HUES48 (cell line): ENCODE data around the gene EVX1.

Experiments
- H3K27ac ChIP-seq: one replicate; pipeline ENCODE4 v1.7.0; 2013; ENCODE audit warnings: low read depth, low read length, inconsistent platforms
- H3K27me3 ChIP-seq: 2 replicates; pipeline ENCODE4 v1.6.1; 2013; ENCODE audit warnings: mild to moderate bottlenecking, low read length; ENCODE audit not compliant: control insufficient read depth, insufficient read depth
- H3K36me3 ChIP-seq: 2 replicates; pipeline ENCODE4 v1.6.1; 2013; ENCODE audit warnings: low read length; ENCODE audit not compliant: control insufficient read depth, insufficient read depth
- H3K4me1 ChIP-seq: 2 replicates; pipeline ENCODE4 v1.6.1; 2013; ENCODE audit warnings: mild to moderate bottlenecking, low read length; ENCODE audit not compliant: control insufficient read depth, insufficient read depth
- H3K4me3 ChIP-seq: 2 replicates; pipeline ENCODE4 v1.5.1; 2013; ENCODE audit warnings: mild to moderate bottlenecking, low read depth, low read length
- H3K9ac ChIP-seq: 2 replicates; pipeline ENCODE4 v1.6.1; 2013; ENCODE audit warnings: mild to moderate bottlenecking, low read depth, low read length, moderate library complexity
- H3K9me3 ChIP-seq: 2 replicates; pipeline ENCODE4 v1.6.1; 2013; ENCODE audit warnings: low read length; ENCODE audit not compliant: control insufficient read depth, insufficient read depth

EVX1 gene

DNA sequence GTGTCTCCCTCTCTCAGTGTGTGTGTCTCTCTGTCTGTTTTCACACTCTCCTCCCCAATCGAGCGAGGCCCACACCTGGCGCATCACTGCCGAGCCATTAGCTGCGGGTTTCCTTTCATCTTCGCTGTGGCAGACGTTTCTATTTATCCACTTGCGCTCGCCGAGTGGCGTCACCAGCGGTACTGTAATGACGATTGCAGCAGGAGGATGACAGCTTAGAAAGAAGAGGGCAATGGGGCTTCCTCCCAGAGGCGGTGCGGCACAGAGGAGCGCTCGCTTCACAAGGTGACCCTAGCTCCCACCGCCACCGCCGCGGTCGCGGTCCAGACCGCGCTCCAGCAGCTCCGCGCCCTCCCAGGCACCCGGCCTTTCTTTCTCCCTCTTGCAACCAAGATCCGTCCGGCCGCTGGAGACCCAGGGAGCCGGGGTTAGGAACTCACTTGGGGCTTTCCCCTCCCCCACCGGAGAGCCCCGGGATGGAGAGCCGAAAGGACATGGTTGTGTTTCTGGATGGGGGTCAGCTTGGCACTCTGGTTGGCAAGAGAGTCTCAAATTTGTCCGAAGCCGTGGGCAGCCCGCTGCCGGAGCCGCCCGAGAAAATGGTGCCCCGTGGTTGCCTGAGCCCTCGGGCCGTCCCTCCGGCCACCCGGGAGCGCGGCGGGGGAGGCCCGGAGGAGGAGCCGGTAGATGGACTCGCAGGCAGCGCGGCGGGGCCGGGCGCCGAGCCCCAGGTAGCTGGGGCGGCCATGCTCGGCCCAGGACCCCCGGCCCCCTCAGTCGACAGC lies at the start of gene EVX1:
EVX1 (plus strand) TSS at position 248 of the 785 bp plus-strand sequence; CDS start at position 477, 229 bp downstream.
- no peaks in the 10 kb centered on the region for H3K36me3 ChIP-seq
- no peak within 1 kb of the TSS for H3K9ac ChIP-seq
- no peak within 1 kb of the TSS for H3K27ac ChIP-seq
- H3K4me1 ChIP-seq = peaks cover 44% of the 10 kb centered on the region
- peaks cover 100% of the 10 kb centered on the region for H3K27me3 ChIP-seq
- H3K4me3 ChIP-seq = no peak within 1 kb of the TSS; the same call in 1 of the 2 replicates
- no peaks in the 10 kb centered on the region for H3K9me3 ChIP-seq

DNA sequence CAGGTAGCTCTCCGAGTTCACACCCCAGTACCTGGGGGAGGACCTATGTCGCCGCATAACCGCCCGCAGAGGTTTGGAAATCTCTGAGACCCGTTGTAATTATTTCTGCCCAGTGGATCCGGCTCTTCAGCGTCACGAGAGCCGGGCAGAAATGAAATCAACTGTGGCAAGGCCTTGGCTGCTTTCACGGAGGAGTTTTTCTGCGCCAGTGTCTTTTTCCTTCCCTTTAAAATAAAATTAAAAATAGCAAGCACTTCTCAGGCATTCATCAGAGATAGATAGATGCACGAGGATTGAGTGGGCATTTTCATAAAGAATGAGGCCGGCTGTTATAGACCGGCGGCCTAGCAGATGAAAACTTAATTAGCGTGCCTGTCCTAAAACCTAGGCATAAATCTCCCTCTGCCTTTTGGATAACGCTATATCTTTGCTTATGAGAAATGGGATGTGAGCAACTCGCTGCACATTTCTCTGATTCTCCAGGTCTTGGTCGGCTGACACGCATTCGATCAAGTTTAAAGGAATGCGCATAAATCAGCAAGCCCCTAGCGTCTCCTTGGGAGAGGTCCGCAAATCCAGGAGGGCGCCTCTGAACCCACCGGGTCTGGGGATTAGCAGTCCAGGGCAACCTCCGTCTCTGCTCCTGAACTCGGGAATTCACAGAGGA lies 49.1 kb upstream of the EVX1 start:
- no peak overlapping the region for H3K27ac ChIP-seq
- H3K36me3 ChIP-seq = no peaks in the 10 kb centered on the region
- peaks cover 100% of the 10 kb centered on the region for H3K27me3 ChIP-seq
- H3K9me3 ChIP-seq = no peaks in the 10 kb centered on the region
- H3K9ac ChIP-seq = no peak overlapping the region
- H3K4me1 ChIP-seq = peaks cover 9% of the 10 kb centered on the region; the same call in 1 of the 2 replicates
- H3K4me3 ChIP-seq = no peak overlapping the region

DNA sequence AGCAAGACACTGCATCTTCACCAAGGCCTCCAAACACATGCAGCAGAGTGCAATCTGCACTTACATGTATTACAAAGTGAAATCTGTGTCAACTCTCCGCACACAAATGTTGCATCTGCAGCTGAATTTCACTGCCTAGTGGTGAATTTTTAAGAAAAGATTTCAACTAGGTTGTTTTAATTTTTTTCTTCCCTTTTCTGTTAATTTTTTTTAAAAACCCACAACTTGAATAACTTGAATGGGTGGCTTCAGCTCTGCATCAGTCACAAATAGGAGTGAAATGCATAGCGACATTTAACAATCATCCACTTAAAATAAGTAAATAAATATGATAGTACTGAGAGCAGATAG lies 48.6 kb upstream of the EVX1 start:
- Histone ChIP-seq H3K27me3 (peaks cover 100% of the 10 kb centered on the region), H3K4me3 (no peak overlapping the region), H3K9ac (no peak overlapping the region), H3K27ac (no peak overlapping the region), H3K9me3 (no peaks in the 10 kb centered on the region), H3K36me3 (no peaks in the 10 kb centered on the region), H3K4me1 (peaks cover 8% of the 10 kb centered on the region; the same call in 1 of the 2 replicates)

DNA sequence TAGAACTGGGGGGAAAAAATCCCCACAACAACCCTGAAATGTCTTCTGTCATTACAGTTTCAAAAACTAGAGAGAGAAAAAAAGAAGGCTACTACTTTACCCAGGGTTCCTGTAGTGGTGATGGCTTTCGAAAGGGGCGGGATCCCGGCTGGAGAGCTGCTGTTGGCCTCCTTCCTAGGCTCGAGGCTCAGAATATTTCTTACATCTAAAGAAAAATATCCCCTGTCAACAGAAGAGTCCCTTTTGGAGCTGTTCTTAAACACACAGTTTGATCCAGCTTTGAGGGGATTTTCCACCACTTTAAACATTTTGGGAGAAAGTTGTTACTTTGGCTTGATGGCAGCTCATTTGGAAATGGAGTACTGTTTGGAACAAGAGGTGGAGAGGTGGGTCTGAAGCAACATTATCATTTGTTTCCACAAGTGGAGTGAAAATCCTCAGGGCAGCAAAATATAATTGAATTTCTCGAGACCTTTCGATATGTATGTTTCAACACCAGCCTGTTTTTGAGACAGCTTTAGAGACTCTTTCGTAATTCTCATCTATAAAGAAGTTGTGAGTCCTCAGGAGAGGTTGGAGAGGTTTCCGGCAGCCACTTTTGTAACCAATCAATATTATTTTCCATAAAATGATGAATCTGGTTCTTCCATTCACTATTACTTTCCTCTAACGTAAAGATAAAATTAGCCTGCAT lies 47.8 kb upstream of the EVX1 start:
- Histone ChIP-seq H3K27ac (no peak overlapping the region), H3K4me1 (peaks cover 9% of the 10 kb centered on the region; the same call in 1 of the 2 replicates), H3K4me3 (no peak overlapping the region), H3K36me3 (no peaks in the 10 kb centered on the region), H3K9me3 (no peaks in the 10 kb centered on the region), H3K27me3 (peaks cover 100% of the 10 kb centered on the region), H3K9ac (no peak overlapping the region)

DNA sequence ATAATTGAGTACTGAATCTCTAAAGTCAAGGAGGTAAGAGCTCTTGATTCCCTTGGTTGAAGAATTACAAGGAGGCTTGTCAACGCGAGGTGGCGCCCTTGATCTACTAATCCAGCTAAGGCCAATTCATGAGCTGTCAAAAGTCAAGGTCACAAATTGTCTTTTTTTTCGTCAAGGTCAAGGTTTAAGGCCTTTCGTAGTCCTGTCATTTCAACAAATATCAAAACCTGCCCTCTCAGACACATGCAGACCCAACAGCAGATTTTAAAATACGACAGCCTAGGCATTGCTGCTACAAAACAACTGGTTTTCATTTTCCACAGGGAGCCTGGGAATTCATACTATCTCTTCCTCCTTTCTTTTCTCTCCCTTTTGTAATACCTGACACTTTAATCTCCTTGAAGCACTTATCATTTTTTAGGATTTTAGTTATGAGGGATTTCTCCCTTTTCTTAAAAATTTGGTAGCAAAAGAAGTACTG lies 46.3 kb upstream of the EVX1 start:
- peaks cover 9% of the 10 kb centered on the region; the same call in 1 of the 2 replicates for H3K4me1 ChIP-seq
- H3K27me3 ChIP-seq = peaks cover 100% of the 10 kb centered on the region
- H3K9me3 ChIP-seq = no peaks in the 10 kb centered on the region
- H3K27ac ChIP-seq = no peak overlapping the region
- H3K4me3 ChIP-seq = no peak overlapping the region
- no peaks in the 10 kb centered on the region for H3K36me3 ChIP-seq
- H3K9ac ChIP-seq = no peak overlapping the region

DNA sequence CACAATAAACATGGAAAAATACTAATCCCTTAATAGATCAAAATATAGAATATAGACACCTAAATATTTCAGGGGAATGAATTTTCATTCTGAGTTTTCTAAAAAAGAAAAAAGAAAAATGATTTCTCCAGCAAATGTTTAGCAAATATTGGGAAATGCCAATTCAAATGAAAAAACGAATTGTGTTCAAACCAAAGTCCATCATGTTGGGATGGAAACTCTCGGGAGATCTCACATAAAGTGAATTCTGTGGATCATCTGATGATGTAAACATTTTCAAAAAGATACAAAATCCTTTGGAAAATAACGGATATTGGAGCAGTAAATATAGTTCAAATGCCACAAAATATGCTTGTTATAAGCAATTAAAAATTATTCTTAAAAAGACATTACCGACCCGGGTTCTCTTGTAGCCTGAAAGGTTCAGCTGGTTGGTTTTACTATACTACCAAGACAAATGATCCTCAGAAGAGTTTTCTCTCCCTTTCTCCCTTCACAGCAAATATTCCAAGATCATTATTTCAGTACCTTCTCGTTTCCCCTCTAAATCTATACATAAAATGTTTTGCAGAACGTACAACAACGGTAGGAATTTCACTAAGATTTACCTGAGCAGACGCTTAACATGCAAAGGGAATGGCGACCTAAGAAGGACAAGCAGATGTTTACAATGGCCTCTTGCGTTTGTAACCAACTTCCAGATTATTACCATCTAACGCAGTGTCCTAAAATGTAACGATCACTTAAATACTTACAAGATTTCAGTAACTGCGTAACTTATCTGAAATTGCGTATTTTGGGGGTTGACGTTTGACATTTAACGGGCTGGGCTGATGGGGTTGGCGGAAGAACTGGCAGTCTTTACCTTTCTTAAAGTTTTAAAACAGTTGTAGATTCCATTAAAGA lies 45.2 kb upstream of the EVX1 start:
- H3K4me3 ChIP-seq = no peak overlapping the region
- H3K27me3 ChIP-seq = peaks cover 100% of the 10 kb centered on the region
- no peaks in the 10 kb centered on the region for H3K9me3 ChIP-seq
- peaks cover 5% of the 10 kb centered on the region; the same call in 1 of the 2 replicates for H3K4me1 ChIP-seq
- H3K9ac ChIP-seq = no peak overlapping the region
- no peak overlapping the region for H3K27ac ChIP-seq
- H3K36me3 ChIP-seq = no peaks in the 10 kb centered on the region

DNA sequence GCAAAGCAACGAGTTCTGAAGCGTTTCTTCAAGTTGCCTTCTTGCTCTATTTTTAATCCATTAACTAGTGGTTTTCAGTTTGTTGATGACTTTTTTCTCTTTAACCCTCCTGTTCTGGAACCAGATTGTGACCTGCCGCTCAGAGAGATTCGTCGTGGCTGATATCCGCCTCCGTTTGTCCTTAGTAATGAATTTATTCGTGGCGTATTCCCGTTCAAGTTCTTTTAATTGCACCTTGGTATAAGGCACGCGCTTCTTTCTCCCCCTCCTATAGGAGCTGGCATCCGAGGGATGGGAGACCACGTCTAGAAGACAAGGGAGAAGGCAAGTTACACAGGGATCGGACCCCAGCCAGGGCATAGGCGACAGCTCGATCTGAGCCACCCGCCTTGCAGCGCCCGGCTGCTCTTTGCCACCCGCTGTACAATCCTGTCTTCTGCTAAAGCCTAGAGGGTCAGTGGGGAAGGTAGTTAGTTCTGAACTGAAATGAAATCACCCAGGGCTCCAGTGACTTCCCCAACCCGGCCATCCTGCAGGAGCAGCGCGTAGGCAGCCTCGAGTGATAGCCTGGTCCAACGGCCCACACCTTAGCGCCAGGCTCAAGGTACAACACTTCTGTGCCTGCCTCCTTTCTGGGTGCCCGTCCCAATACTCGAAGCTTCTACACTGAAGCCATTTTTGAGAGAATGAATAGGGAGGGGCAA lies 44.3 kb upstream of the EVX1 start:
- peaks cover 5% of the 10 kb centered on the region; the same call in 1 of the 2 replicates for H3K4me1 ChIP-seq
- H3K9me3 ChIP-seq = no peaks in the 10 kb centered on the region
- peaks cover 100% of the 10 kb centered on the region for H3K27me3 ChIP-seq

DNA sequence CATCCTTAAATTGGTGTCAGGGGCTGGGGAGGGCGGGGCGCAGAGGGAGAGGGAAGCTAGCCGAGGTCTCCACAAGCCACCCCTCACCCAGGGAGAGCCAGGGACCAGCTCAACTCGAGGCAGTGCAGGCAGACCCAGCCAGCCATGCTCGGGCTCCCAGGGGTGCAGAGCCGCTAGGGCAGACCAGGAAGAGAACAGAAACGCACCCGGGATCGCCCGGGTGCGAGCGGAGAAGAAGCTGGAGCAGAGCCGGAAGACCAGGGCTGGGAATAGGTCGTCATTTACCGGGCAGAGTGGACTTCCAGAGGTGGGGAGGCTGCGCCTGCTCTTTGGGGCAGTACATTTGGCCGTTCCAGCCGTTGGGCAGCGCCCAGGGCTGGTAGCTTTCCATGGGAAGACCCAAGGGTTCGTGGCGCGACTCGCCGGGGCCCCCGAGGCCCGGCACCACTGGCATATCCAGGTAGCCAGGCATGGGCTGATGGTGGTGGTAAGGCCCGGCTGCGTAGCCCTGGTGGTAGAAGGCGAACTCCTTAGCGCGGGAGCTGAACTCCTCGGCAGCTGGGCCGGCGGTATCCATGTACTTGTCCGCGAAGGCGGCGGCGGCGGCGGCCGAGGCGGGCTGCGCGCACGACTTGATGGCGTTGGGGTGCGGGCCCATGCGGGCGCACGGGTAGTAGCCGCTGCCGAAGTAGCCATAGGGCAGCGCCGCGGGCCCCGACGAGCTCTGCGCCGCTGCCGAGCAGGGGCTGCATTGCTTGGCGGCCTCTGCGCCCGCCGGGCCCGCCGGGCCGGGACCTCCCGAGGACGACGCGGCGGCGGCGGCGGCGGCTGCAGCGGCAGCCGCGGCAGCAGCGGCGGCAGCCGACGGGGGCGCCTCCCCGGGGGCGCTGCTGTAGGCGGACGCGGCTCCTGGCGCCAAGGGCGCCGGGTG lies 43.5 kb upstream of the EVX1 start:
- no peak overlapping the region for H3K9ac ChIP-seq
- no peaks in the 10 kb centered on the region for H3K36me3 ChIP-seq
- peaks cover 100% of the 10 kb centered on the region for H3K27me3 ChIP-seq
- H3K27ac ChIP-seq = no peak overlapping the region
- peaks cover 5% of the 10 kb centered on the region; the same call in 1 of the 2 replicates for H3K4me1 ChIP-seq
- H3K4me3 ChIP-seq = no peak overlapping the region
- no peaks in the 10 kb centered on the region for H3K9me3 ChIP-seq

More for the DNA sequence above, 44.3 kb upstream of the EVX1 start:
- no peak overlapping the region for H3K9ac ChIP-seq
- no peak overlapping the region for H3K4me3 ChIP-seq
- H3K27ac ChIP-seq = no peak overlapping the region
- no peaks in the 10 kb centered on the region for H3K36me3 ChIP-seq
